Sigmoid colon (tissue), 7 donors: ENCODE data around the gene CAMTA1. TPM values are rescaled to one million over a fixed set of nuclear protein-coding genes. Genes with fewer than 3 reads are reported as not detected.

Source experiments
- DNase-seq: peaks from one replicate; pipeline ENCODE4 v3.0.0-alpha.2; 2019
- H3K27ac ChIP-seq, 4 donors: fragments of 200-600 bp; sonication (generic); one replicate each; pipeline ENCODE4 v1.5.1; 2016 to 2019; ENCODE audit warnings: mild to moderate bottlenecking in 1 of 4
- H3K27me3 ChIP-seq, 3 donors: fragments of 200-600 bp; sonication (generic); one replicate each; pipeline ENCODE4 v1.5.1; 2019; ENCODE audit warnings: mild to moderate bottlenecking in 1 of 3
- H3K36me3 ChIP-seq, 4 donors: fragments of 200-600 bp; sonication (generic); one replicate each; pipeline ENCODE4 v1.5.1; 2016 to 2019
- H3K4me1 ChIP-seq, 4 donors: fragments of 200-600 bp; sonication (generic); one replicate each; pipeline ENCODE4 v1.5.1; 2017 to 2019
- H3K4me3 ChIP-seq, 4 donors: fragments of 200-600 bp; sonication (generic); one replicate each; pipeline ENCODE4 v1.5.1; 2017 to 2019; ENCODE audit warnings: mild to moderate bottlenecking in 2 of 4, moderate library complexity in 1 of 4
- H3K9me3 ChIP-seq, 4 donors: fragments of 200-600 bp in 3 of 4; sonication (generic) in 3 of 4; one replicate each; pipeline versions ENCODE4 v1.5.1 to v1.6.1; 2013 to 2019
- EP300 ChIP-seq, 4 donors: sonication (generic); formaldehyde crosslinking; IDR thresholded peaks; one replicate each; pipeline ENCODE4 v1.6.1; 2017; ENCODE audit warnings: antibody characterized with exemption in 4 of 4
- POLR2A ChIP-seq, 2 donors: fragments of 450-650 bp; IDR thresholded peaks; one replicate each; pipeline ENCODE4 v1.6.1; 2016; ENCODE audit warnings: antibody characterized with exemption in 2 of 2, mild to moderate bottlenecking in 2 of 2, moderate library complexity in 2 of 2
- POLR2AphosphoS5 ChIP-seq, 4 donors: sonication (generic); formaldehyde crosslinking; IDR thresholded peaks; one replicate each; pipeline ENCODE4 v1.6.1; 2017; ENCODE audit warnings: antibody characterized with exemption in 4 of 4
- WGBS, 2 donors: extraction: QIAGEN DNeasy Blood & Tissue Kit; methylation state at CpG; one replicate each; pipeline ENCODE4 v1.1.7; 2013; 5-methylcytosine and 5-hydroxymethylcytosine counted together
- intact Hi-C: fragments of 100-400 bp; cut with DNase I; formaldehyde crosslinking; loops from one replicate; pipeline ENCODE4 v1.15.1; 2023
- polyA plus RNA-seq, 3 donors: library from polyadenylated mRNA; stranded (reverse); fragments of 200-250 nt; gene quantifications; one replicate each; pipeline ENCODE4 v1.2.3, GENCODE V29; 2013
- total RNA-seq, 4 donors: library from RNA; depleted of rRNA; stranded (reverse); fragments of >200 nt; gene quantifications; one replicate each; pipeline ENCODE4 v1.1.0, GENCODE V29; 2016
- TF ChIP-seq, protein P1 (sequence below), 4 experiments: fragments of 450-650 bp in 3 of 4; fragments of 200-600 bp in 1 of 4; IDR thresholded peaks; one replicate each; pipeline ENCODE4 v1.5.1; 2016 to 2019; ENCODE audit warnings: antibody characterized with exemption in 4 of 4, mild to moderate bottlenecking in 3 of 4, moderate library complexity in 2 of 4
- donor health status: healthy with polysubstance abuse.
- donor health status: Bipolar disorder and iron deficiency.
- donor health status: healthy.

Gene CAMTA1
- total and polyA plus RNA-seq, 7 donors: 97.9 to 196 (median 177) TPM

DNA sequence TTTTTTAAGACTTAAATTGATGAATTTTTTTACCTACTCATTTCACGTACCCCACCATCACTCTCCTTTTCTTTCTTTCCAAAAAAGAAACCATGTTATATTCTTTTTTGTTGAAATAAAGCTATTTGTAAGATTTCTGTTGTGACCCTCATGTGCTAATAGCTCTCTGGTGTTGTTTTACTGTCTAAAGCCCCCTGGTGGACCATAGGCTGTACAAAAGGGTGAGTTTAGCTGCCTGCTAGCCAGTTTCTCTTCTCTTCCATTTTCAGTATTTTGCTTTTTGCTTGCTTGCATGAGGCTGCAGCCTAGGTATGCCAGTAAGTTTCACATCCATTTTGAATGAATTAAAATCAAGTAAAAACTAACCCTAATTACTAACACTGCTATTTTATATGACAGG is 970.2 kb downstream of the CAMTA1 start:
- Histone ChIP-seq H3K27me3 (no peaks in the 10 kb centered on the region), H3K27ac (no peak overlapping the region), H3K9me3 (no peaks in the 10 kb centered on the region), H3K36me3 (no peaks in the 10 kb centered on the region), H3K4me1 (peaks cover 0 to 25% (median 3%) of the 10 kb centered on the region in 4 donors), H3K4me3 (no peak overlapping the region)
- WGBS, 2 donors: 46 to 94% methylated on average over 1 of the region's 1 CpG
- TF ChIP-seq POLR2AphosphoS5 (IDR thresholded peaks at IDR 0.05) (no peak), EP300 (IDR thresholded peaks at IDR 0.05) (no peak), POLR2A (IDR thresholded peaks at IDR 0.05) (no peak)
- TF ChIP-seq, protein P1, sequence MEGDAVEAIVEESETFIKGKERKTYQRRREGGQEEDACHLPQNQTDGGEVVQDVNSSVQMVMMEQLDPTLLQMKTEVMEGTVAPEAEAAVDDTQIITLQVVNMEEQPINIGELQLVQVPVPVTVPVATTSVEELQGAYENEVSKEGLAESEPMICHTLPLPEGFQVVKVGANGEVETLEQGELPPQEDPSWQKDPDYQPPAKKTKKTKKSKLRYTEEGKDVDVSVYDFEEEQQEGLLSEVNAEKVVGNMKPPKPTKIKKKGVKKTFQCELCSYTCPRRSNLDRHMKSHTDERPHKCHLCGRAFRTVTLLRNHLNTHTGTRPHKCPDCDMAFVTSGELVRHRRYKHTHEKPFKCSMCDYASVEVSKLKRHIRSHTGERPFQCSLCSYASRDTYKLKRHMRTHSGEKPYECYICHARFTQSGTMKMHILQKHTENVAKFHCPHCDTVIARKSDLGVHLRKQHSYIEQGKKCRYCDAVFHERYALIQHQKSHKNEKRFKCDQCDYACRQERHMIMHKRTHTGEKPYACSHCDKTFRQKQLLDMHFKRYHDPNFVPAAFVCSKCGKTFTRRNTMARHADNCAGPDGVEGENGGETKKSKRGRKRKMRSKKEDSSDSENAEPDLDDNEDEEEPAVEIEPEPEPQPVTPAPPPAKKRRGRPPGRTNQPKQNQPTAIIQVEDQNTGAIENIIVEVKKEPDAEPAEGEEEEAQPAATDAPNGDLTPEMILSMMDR (IDR thresholded peaks at IDR 0.05): no peak
- intact Hi-C loops: no loop called here
- DNase-seq: no peak

DNA sequence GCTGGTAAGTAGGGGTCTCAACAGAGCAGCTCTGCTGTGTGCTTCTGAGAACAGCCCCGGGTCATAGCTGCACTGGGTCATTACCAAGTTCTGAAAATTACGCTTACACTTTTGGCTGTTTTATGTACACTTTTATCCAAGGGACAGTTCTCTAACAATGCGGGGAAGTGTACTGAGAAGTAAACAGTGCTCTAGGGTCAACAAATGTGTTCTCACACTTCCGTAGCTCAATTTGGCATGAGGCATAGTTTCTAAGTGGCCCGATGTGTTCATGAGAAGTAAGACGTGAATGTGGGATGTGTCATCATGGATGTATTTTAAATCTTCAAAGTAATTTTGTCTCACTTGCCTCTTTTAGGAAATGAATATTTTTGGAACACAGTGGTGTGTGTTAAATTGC is 975.0 kb downstream of the CAMTA1 start:
- Histone ChIP-seq H3K9me3 (no peaks in the 10 kb centered on the region), H3K4me1 (no peaks in the 10 kb centered on the region), H3K36me3 (no peaks in the 10 kb centered on the region), H3K27me3 (no peaks in the 10 kb centered on the region), H3K27ac (no peak overlapping the region), H3K4me3 (no peak overlapping the region)
- DNase-seq: no peak
- intact Hi-C loops: no loop called here
- WGBS, 2 donors: 81 to 86% methylated on average over 6 of the region's 6 CpGs
- no peak for TF ChIP-seq POLR2A (IDR thresholded peaks at IDR 0.05)
- TF ChIP-seq, protein P1 (IDR thresholded peaks at IDR 0.05): no peak
- TF ChIP-seq POLR2AphosphoS5 (IDR thresholded peaks at IDR 0.05): no peak
- TF ChIP-seq EP300 (IDR thresholded peaks at IDR 0.05): no peak

DNA sequence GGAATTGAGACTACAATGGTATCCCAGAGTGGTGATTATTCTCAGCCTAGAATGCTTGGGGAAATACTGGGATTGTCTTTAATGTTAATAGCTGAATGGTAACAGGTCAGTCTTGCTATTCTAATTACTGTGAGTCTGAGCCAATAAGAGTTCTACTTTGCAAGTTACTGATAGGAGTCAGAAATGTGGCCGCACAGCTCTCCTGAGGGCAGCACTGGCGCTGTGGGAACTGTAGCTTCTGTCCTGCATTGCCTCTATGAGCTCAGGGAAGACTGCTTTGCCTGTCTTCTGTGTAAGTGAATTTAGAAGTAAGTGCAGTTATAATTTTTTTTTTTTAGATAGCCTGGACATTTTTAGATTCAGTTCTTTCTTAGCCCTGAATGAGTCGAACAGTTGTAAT is 975.8 kb downstream of the CAMTA1 start:
- H3K27ac ChIP-seq: no peak overlapping the region
- intact Hi-C loops: no loop called here

DNA sequence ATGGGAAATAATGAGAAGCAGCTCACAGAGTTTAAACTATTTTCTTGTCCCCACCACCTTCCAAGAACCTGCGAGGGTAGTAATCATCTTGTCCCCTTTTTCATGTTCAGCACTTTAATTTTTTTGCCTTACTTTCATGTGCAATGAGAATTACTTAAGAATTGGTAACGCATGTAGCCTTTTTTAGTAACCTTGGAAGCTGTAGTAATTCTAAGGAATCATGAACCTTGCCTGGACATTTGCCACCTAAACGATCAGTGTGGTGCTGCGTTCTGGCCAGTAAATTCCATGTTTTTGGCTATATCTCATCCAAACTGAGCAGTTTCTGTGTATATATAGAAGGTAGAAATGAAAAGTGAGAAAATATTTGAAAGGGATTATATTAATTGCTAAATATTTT is 981.9 kb downstream of the CAMTA1 start:
- intact Hi-C loops: no loop called here
- no peak for DNase-seq
- peaks cover 0 to 6% (median 5%) of the 10 kb centered on the region in 4 donors for H3K4me1 ChIP-seq
- H3K27me3 ChIP-seq: no peaks in the 10 kb centered on the region
- 25 to 78% methylated on average over 4 of the region's 4 CpGs for WGBS, 2 donors
- TF ChIP-seq, protein P1 (IDR thresholded peaks at IDR 0.05): no peak
- TF ChIP-seq POLR2A (IDR thresholded peaks at IDR 0.05) (no peak), POLR2AphosphoS5 (IDR thresholded peaks at IDR 0.05) (no peak), EP300 (IDR thresholded peaks at IDR 0.05) (no peak)
- no peak overlapping the region for H3K4me3 ChIP-seq
- no peaks in the 10 kb centered on the region for H3K36me3 ChIP-seq
- H3K27ac ChIP-seq: no peak overlapping the region
- H3K9me3 ChIP-seq: no peaks in the 10 kb centered on the region

More for the DNA sequence above, 975.8 kb downstream of the CAMTA1 start:
- WGBS, 2 donors: 88 to 90% methylated on average over 3 of the region's 3 CpGs
- DNase-seq: no peak
- Histone ChIP-seq H3K4me3 (no peak overlapping the region), H3K27me3 (no peaks in the 10 kb centered on the region), H3K4me1 (no peaks in the 10 kb centered on the region), H3K36me3 (no peaks in the 10 kb centered on the region), H3K9me3 (no peaks in the 10 kb centered on the region)
- TF ChIP-seq POLR2AphosphoS5 (IDR thresholded peaks at IDR 0.05) (no peak), POLR2A (IDR thresholded peaks at IDR 0.05) (no peak), EP300 (IDR thresholded peaks at IDR 0.05) (no peak)
- TF ChIP-seq, protein P1 (IDR thresholded peaks at IDR 0.05): no peak

DNA sequence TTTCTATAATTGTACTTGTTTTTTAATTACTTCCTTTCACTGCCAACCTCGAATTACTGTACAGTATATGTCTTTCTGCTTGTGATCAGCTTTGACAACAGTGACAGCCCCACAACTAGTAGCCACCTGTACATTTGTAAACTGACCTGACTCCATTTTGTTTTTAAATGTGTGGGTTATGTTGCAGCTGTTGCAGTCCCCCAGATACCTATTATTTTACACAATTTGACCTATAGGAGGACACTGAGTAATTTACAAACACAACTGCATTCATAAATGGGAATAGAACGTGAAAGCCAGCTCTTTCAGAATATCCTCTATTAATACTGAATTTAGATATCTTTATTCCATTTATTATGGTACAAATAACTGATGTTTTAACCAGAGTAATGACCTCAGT is 983.3 kb downstream of the CAMTA1 start:
- TF ChIP-seq EP300 (IDR thresholded peaks at IDR 0.05) (no peak), POLR2A (IDR thresholded peaks at IDR 0.05) (no peak), POLR2AphosphoS5 (IDR thresholded peaks at IDR 0.05) (no peak)
- TF ChIP-seq, protein P1 (IDR thresholded peaks at IDR 0.05): no peak
- Histone ChIP-seq H3K36me3 (peaks cover 0 to 8% (median 0%) of the 10 kb centered on the region in 4 donors), H3K27ac (no peak overlapping the region), H3K27me3 (no peaks in the 10 kb centered on the region), H3K4me1 (peaks cover 0 to 19% (median 14%) of the 10 kb centered on the region in 4 donors), H3K4me3 (no peak overlapping the region), H3K9me3 (no peaks in the 10 kb centered on the region)
- no peak for DNase-seq
- WGBS, 2 donors: 50 to 53% methylated on average over 2 of the region's 2 CpGs
- intact Hi-C loops: no loop called here
